OCI-LY1 (cell line): ENCODE data around the gene SAP130.

ENCODE experiments used
- EZH2 ChIP-seq: fragments of 200-600 bp; sonication (generic), shearing (Covaris generic); IDR thresholded peaks from 2 replicates; pipeline ENCODE4 v1.8.0; 2017; ENCODE audit warnings: borderline replicate concordance, mixed run types, mild to moderate bottlenecking, antibody characterized with exemption, low read length, moderate library complexity, mixed read lengths
- TF ChIP-seq, protein P1 (sequence below): fragments of 200-600 bp; sonication (generic), shearing (Covaris generic); IDR thresholded peaks from 2 replicates; pipeline ENCODE4 v1.5.1; 2017; ENCODE audit warnings: mild to moderate bottlenecking, antibody characterized with exemption, low read length, moderate library complexity, mixed read lengths

DNA sequence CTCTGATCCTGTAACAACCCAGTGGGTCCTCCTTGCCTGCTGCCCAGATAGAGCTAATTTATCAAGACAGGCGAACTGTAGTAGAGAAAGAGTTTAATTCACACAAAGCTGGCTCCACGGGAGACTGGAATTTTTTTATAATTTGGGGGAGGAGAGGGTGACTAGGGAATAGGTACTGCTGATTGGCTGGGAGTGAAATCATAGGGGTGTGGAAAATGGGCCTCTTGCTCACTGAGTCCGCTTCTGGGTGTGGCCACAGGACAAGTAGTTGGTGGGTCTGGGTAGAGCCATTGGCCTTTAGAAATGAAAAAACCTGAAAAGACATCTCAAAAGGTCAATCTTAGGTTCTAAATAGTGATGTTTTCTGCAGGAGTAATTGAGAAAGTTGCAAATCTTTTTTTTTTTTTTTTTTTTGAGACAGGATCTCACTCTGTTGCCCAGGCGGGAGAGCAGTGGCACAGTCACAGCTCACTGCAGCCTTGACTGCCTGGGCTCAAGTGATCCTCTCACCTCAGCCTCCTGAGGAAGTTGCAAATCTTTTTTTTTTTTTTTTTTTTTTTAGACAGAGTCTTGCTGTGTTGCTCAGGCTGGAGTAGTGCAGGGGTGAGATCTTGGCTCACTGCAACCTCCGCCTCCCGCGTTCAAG lies 48.7 kb upstream of the SAP130 start:
- TF ChIP-seq, protein P1, sequence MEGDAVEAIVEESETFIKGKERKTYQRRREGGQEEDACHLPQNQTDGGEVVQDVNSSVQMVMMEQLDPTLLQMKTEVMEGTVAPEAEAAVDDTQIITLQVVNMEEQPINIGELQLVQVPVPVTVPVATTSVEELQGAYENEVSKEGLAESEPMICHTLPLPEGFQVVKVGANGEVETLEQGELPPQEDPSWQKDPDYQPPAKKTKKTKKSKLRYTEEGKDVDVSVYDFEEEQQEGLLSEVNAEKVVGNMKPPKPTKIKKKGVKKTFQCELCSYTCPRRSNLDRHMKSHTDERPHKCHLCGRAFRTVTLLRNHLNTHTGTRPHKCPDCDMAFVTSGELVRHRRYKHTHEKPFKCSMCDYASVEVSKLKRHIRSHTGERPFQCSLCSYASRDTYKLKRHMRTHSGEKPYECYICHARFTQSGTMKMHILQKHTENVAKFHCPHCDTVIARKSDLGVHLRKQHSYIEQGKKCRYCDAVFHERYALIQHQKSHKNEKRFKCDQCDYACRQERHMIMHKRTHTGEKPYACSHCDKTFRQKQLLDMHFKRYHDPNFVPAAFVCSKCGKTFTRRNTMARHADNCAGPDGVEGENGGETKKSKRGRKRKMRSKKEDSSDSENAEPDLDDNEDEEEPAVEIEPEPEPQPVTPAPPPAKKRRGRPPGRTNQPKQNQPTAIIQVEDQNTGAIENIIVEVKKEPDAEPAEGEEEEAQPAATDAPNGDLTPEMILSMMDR = no peak
- no peak for TF ChIP-seq EZH2
